HCT116 (cell line): ENCODE measurements around the gene B3GNT5.

Experiments used
- CTCF ChIP-seq, 3 experiments: fragments of 200-600 bp in 1 of 3; sonication (generic) in 1 of 3; IDR thresholded peaks in 2 of 3; conservative IDR thresholded peaks in 1 of 3; 2 replicates each; pipeline ENCODE4 v1.5.1; 2012 to 2017; ENCODE audit warnings: low read depth in 2 of 3, low read length in 2 of 3, antibody characterized with exemption in 1 of 3, borderline replicate concordance in 1 of 3, control low read depth in 1 of 3, mild to moderate bottlenecking in 1 of 3, mixed read lengths in 1 of 3, mixed run types in 1 of 3, moderate library complexity in 1 of 3; ENCODE audit not compliant: insufficient read depth in 1 of 3
- EZH2 ChIP-seq: fragments of 200-600 bp; sonication (generic); IDR thresholded peaks from 2 replicates; pipeline ENCODE4 v1.6.1; 2017; ENCODE audit warnings: antibody characterized with exemption, mixed run types
- EZH2phosphoT487 ChIP-seq: fragments of 200-600 bp; IDR thresholded peaks from 2 replicates; pipeline ENCODE4 v1.6.1; 2018; ENCODE audit warnings: antibody characterized with exemption, borderline replicate concordance
- MAX ChIP-seq: IDR thresholded peaks from 2 replicates; pipeline ENCODE4 v1.6.1; 2012
- POLR2A ChIP-seq: IDR thresholded peaks from 2 replicates; pipeline ENCODE4 v1.7.0; 2011; ENCODE audit warnings: borderline replicate concordance; ENCODE audit not compliant: insufficient read depth, insufficient read length; ENCODE audit errors: extremely low read depth
- POLR2AphosphoS5 ChIP-seq: IDR thresholded peaks from 2 replicates; pipeline ENCODE4 v1.6.1; 2011; ENCODE audit warnings: mild to moderate bottlenecking, low read depth, low read length, moderate library complexity
- TCF7L2 ChIP-seq: IDR thresholded peaks from 2 replicates; pipeline ENCODE4 v1.7.0; 2011; ENCODE audit warnings: borderline replicate concordance, inconsistent platforms; ENCODE audit not compliant: insufficient read depth, insufficient read length; ENCODE audit errors: extremely low read depth
- ZBTB33 ChIP-seq: IDR thresholded peaks from 2 replicates; pipeline ENCODE4 v1.6.1; 2011; ENCODE audit warnings: mild to moderate bottlenecking, low read length, moderate library complexity; ENCODE audit not compliant: insufficient replicate concordance; ENCODE audit errors: extremely low read depth

GRCh38 chr3:183313764-183314163, 60.7 kb downstream of the B3GNT5 start:
- TF ChIP-seq CTCF (IDR thresholded peaks at IDR 0.05 in 2 of 3, conservative IDR thresholded peaks at IDR 0.05 in 1 of 3; ENCODE audit: borderline replicate concordance in 1 of 3, insufficient read depth in 1 of 3, low read depth in 2 of 3, low read length in 2 of 3) (no peak), ZBTB33 (no peak), POLR2A (no peak), EZH2phosphoT487 (no peak), MAX (no peak), EZH2 (no peak), POLR2AphosphoS5 (no peak), TCF7L2 (no peak)
